AG04450 (cell line): Measurements from ENCODE around the gene VEPH1. TPM values are rescaled to one million over a fixed set of nuclear protein-coding genes. Genes with fewer than 3 reads are reported as not detected.

Source experiments
- CTCF ChIA-PET: fragments of 300-600, 350-600 bp; formaldehyde crosslinking; extraction: SDS; loops from one replicate; lab custom pipeline; 2022; ENCODE audit warnings: antibody characterized with exemption, inconsistent platforms; lab: Charles Lee
- POLR2A ChIA-PET: fragments of 350-600 bp; formaldehyde crosslinking; extraction: SDS; loops from one replicate; lab custom pipeline; 2021; ENCODE audit warnings: antibody characterized with exemption, inconsistent platforms; lab: Yijun Ruan, JAX
- DNase-seq: peaks from one replicate; pipeline ENCODE4 v3.0.0-alpha.2; 2011; ENCODE audit warnings: low read depth, low spot score
- H3K27ac ChIP-seq: one replicate; pipeline ENCODE4 v1.5.1; 2012; ENCODE audit warnings: low read depth, low read length, control low read depth
- H3K27me3 ChIP-seq: one replicate; pipeline ENCODE4 v1.6.0; 2012; ENCODE audit warnings: low read length; ENCODE audit not compliant: control insufficient read depth, insufficient read depth
- H3K4me3 ChIP-seq: 2 replicates; pipeline ENCODE4 v1.5.1; 2011; ENCODE audit warnings: mild to moderate bottlenecking, low read depth, low read length, control low read depth
- H3K9me3 ChIP-seq: 2 replicates; pipeline ENCODE4 v1.5.1; 2012; ENCODE audit warnings: low read length; ENCODE audit not compliant: control insufficient read depth, insufficient read depth
- CTCF ChIP-seq: IDR thresholded peaks from 2 replicates; pipeline ENCODE4 v1.5.1; 2011; ENCODE audit warnings: low read depth, low read length, control low read depth, inconsistent platforms
- polyA plus RNA-seq: library from polyadenylated mRNA; depleted of rRNA; stranded (reverse); fragments of >200 nt; gene quantifications from 2 replicates; pipeline ENCODE4 v1.2.3, GENCODE V29; 2011

The VEPH1 gene
- polyA plus RNA-seq, 1 experiment = 36.4 TPM

DNA sequence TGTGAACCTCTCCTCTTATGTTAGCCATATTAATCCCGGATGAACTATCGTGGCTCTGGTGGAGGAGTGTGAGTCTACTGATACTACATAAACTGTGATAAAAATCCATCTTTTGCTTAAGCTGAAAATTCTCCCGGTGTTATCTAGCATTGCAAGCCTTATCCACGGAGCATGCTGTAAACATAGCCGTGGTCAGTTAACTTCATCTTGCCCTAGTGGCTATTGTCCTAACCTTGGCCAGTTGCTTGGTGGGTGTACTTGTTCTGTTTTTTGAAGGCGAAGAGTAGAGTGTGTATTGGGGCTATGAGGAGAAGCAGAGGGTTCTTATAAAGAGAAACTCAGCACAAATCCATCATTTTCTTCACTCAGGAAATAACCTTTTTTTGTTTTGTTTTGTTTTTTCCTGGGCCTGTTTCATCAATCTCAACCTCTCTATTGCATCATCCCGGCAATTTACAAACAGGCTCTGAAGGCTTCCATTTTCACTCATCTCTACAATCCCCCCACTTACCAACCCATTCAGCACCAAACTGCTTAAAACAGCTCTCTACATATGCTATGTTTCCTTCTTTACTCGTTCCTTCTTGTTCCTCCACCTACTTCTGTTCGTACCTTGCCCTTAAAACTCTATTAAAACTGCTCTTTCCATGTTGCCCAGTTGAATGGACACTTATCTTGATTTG is 202.1 kb downstream of the VEPH1 start:
- Histone ChIP-seq H3K27ac (no peak overlapping the region), H3K4me3 (no peak overlapping the region), H3K27me3 (no peaks in the 10 kb centered on the region), H3K9me3 (no peaks in the 10 kb centered on the region; the same call in 1 of the 2 replicates)
- ChIA-PET CTCF (no interaction called here), POLR2A (no interaction called here)
- no peak for TF ChIP-seq CTCF
- DNase-seq = no peak

- CTCF ChIA-PET = no interaction called here
- no peak for TF ChIP-seq CTCF
- POLR2A ChIA-PET = no interaction called here
- Histone ChIP-seq H3K4me3 (no peak overlapping the region), H3K27me3 (no peaks in the 10 kb centered on the region), H3K9me3 (no peaks in the 10 kb centered on the region; the same call in 1 of the 2 replicates), H3K27ac (no peak overlapping the region)
- no peak for DNase-seq
These were observed 203.1 kb downstream of the VEPH1 start for GRCh38 chr3:157300094-157300493.

- no peak overlapping the region for H3K4me3 ChIP-seq
- H3K27me3 ChIP-seq = no peaks in the 10 kb centered on the region
- TF ChIP-seq CTCF = no peak
- H3K9me3 ChIP-seq = no peaks in the 10 kb centered on the region
- H3K27ac ChIP-seq = no peak overlapping the region
- POLR2A ChIA-PET = no interaction called here
- DNase-seq = no peak
- CTCF ChIA-PET = interaction anchor here (1.2 kb wide), 1 partner anchor 10 kb away, joined by 3 read pairs; no protein-coding TSS in a partner anchor
These were observed 205.8 kb downstream of the VEPH1 start for GRCh38 chr3:157297328-157297915.

- ChIA-PET POLR2A (no interaction called here), CTCF (no interaction called here)
- no peak for TF ChIP-seq CTCF
- Histone ChIP-seq H3K27ac (peak overlapping the region; percentile 65), H3K27me3 (no peaks in the 10 kb centered on the region), H3K9me3 (no peaks in the 10 kb centered on the region), H3K4me3 (no peak overlapping the region)
- DNase-seq = no peak
These were observed 208.3 kb downstream of the VEPH1 start for GRCh38 chr3:157294953-157295352.

DNA sequence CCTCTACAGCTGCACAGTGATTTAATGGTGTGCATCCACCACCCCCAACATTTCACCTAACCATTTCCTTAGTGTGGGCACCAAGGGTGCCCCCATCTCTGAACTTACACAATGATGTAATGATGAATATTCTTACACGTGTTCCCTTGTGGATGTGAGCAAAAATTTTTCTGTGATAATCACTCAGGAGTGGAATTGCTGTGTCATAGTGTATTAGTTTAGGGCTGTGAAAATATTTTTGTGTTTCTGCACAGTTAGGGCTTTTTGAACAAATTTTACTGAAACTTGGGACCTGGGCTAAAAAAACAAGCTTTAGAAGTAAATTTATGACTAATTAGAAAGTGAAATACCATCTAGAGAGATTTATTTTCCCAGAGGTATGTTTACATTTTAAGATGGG is 208.7 kb downstream of the VEPH1 start:
- ChIA-PET POLR2A (no interaction called here), CTCF (interaction anchor here (0.9 kb wide), 1 partner anchor 199 kb away, joined by 3 read pairs; no protein-coding TSS in a partner anchor)
- Histone ChIP-seq H3K27me3 (no peaks in the 10 kb centered on the region), H3K9me3 (no peaks in the 10 kb centered on the region), H3K27ac (peak overlapping the region; percentile 65), H3K4me3 (no peak overlapping the region)
- DNase-seq = no peak
- TF ChIP-seq CTCF = no peak
